Measurements from ENCODE around the gene ASCL5.
A peak's percentile ranks its signal among the peaks of the same experiment; 100 is the strongest.

ASCL5 gene

GRCh38 chr1:201136355-201137023 is 9.5 kb upstream of the ASCL5 start:
- DNase-seq (ENCODE audit: low read depth in 2 of 3, low spot score in 2 of 3), result no peak

GRCh38 chr1:201134405-201134804 is 7.4 kb upstream of the ASCL5 start:
- DNase-seq (ENCODE audit: low read depth in 2 of 3, low spot score in 2 of 3), result no peak

- no peak for DNase-seq (ENCODE audit: low read depth in 2 of 3, low spot score in 2 of 3)
Measured at GRCh38 chr1:201131398-201131797, 4.4 kb upstream of the ASCL5 start.

GRCh38 chr1:201128962-201129361 is 2.0 kb upstream of the ASCL5 start:
- no peak for DNase-seq (ENCODE audit: low read depth in 2 of 3, low spot score in 2 of 3)

GRCh38 chr1:201128476-201128875 is 1.5 kb upstream of the ASCL5 start:
- DNase-seq (ENCODE audit: low read depth in 2 of 3, low spot score in 2 of 3), result no peak

- DNase-seq (ENCODE audit: low read depth in 2 of 3, low spot score in 2 of 3), result no peak
Measured at GRCh38 chr1:201127755-201128455, 921 bp upstream of the ASCL5 start.

GRCh38 chr1:201126463-201126831 is 537 bp downstream of the ASCL5 start:
- no peak for DNase-seq (ENCODE audit: low read depth in 2 of 3, low spot score in 2 of 3)

- no peak for DNase-seq (ENCODE audit: low read depth in 2 of 3, low spot score in 2 of 3)
Measured at GRCh38 chr1:201125800-201126199, 1.2 kb downstream of the ASCL5 start.

- DNase-seq (ENCODE audit: low read depth in 2 of 3, low spot score in 2 of 3), result no peak
Measured at GRCh38 chr1:201125019-201125418, 2.0 kb downstream of the ASCL5 start.

GRCh38 chr1:201123866-201124265 is 3.1 kb downstream of the ASCL5 start:
- DNase-seq (ENCODE audit: low read depth in 2 of 3, low spot score in 2 of 3), result no peak

GRCh38 chr1:201122321-201122957 is 4.5 kb downstream of the ASCL5 start:
- DNase-seq (ENCODE audit: low read depth in 2 of 3, low spot score in 2 of 3), result no peak

- peak in 2 of 3 experiments; percentile 11 to 30 for DNase-seq (ENCODE audit: low read depth in 2 of 3, low spot score in 2 of 3)
Measured at GRCh38 chr1:201119206-201120197, 7.5 kb downstream of the ASCL5 start.

- DNase-seq (ENCODE audit: low read depth in 2 of 3, low spot score in 2 of 3), result no peak
Measured at GRCh38 chr1:201116091-201116490, 10.9 kb downstream of the ASCL5 start.

- no peak for DNase-seq (ENCODE audit: low read depth in 2 of 3, low spot score in 2 of 3)
Measured at GRCh38 chr1:201115390-201115937, 11.5 kb downstream of the ASCL5 start.

- DNase-seq (ENCODE audit: low read depth in 2 of 3, low spot score in 2 of 3), result peak; percentile 49 to 62 (median 57)
Measured at GRCh38 chr1:201114245-201115131, 12.5 kb downstream of the ASCL5 start.

GRCh38 chr1:201113451-201114244 is 13.3 kb downstream of the ASCL5 start:
- no peak for DNase-seq (ENCODE audit: low read depth in 2 of 3, low spot score in 2 of 3)

GRCh38 chr1:201112926-201113325 is 14.1 kb downstream of the ASCL5 start:
- no peak for DNase-seq (ENCODE audit: low read depth in 2 of 3, low spot score in 2 of 3)

- no peak for DNase-seq (ENCODE audit: low read depth in 2 of 3, low spot score in 2 of 3)
Measured at GRCh38 chr1:201112173-201112731, 14.7 kb downstream of the ASCL5 start, which contains the start of gene CACNA1S. TSS of gene CACNA1S (minus strand) at chr1:201112426. CDS start at chr1:201112339, 87 bp downstream.

- DNase-seq (ENCODE audit: low read depth in 2 of 3, low spot score in 2 of 3), result no peak
Measured at GRCh38 chr1:201111672-201112071, 15.3 kb downstream of the ASCL5 start.
